NCI-H1048 (cell line): Measurements from ENCODE around the gene OVAAL.

ENCODE experiments used
- DNase-seq: peaks from one replicate; lab custom pipeline; 2025; lab: John Stamatoyannopoulos, UW

OVAAL gene

DNA sequence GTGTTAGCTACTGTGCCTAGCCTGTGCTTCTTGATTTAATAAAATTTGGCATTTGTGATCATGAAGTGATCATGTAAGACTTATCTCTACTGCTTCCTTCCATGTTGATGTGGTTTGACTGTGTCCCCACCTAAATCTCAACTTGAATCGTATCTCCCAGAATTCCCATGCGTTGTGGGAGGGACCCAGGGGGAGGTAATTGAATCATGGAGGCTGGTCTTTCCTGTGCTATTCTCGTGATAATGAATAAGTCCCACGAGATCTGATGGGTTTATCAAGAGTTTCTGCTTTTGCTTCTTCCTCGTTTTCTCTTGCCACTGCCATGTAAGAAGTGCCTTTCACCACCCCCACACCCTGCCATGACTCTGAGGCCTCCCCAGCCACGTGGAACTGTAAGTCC lies at the start of gene OVAAL:
Gene OVAAL, plus strand, starts transcription at position 301 of the 400 bp plus-strand sequence.
- DNase-seq = no peak

GRCh38 chr1:180510882-180511281 lies 47.9 kb upstream of the OVAAL start:
- DNase-seq = no peak

- no peak for DNase-seq
These were observed 45.2 kb upstream of the OVAAL start for GRCh38 chr1:180513531-180513930.

- no peak for DNase-seq
These were observed 43.4 kb upstream of the OVAAL start for GRCh38 chr1:180515364-180515763.

GRCh38 chr1:180515857-180516388 lies 42.8 kb upstream of the OVAAL start:
- DNase-seq = peak; percentile 66

DNA sequence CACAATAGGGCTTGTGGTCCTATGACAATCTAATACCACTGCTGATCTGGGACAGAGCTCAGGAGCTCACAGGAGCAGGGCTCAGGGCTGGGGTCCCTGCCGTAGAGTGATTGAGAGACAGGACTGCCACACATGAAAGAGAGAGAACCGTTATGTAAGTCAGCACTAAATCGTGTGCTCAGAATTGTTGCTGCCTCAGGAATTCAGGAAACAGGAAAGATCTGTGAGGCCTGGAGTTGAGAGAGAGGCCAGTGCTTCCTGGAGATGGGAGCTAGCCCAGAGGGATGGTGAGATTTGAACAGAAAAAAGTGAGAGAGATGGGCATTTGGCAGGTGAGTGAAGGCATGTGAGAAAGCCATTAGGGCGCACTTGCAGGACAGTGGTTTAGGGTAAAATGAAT lies 38.9 kb upstream of the OVAAL start:
- DNase-seq = no peak

DNA sequence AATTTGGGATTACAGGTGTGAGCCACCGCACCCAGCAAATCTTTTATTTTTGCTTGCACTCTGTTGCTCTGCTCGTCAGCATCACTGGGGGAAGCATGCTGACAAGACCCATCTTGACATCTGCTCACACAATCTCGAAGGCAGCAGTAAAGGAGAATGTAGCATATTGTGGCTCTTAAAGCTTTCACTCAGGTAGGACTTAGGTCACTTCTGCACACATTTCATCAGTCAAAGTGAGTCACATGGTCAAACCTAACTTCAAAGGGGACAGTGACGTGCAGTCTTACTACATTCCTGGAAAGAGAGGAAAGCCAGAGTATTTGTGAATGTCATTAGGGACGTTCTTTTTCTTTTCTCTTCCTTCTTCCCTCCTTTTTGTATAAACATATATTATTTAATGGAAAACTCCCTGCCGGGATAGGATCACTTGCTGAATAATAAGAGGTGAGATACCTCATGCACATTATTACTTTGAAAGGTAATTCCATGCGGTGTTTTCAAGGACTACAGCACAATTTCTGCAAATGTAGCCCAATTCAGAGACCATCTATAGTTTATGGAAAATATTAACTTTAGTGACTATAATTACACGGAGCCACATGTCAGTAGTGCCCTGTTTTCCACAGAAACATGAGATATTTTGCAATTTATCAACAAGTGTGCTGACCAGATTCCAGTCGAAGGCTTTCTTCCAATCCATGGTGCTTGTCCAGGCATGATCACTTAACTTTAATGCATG lies 37.1 kb upstream of the OVAAL start:
- DNase-seq = no peak

DNA sequence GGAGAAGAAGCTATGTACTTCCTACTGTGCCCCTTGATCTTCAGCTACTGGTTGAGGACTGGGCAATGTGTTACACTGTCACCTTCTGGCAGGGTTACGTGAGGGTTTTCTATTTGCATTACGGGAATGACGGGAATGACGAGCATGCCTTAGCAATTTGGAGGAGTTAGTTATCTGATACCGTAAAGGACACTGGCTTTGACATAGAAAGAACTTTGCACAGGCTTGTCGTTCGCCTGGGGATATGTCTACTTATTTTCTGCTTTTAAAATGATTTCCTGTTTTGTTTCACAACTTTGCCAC lies 36.6 kb upstream of the OVAAL start:
- DNase-seq = no peak

- no peak for DNase-seq
These were observed 34.4 kb upstream of the OVAAL start for GRCh38 chr1:180524160-180524914.

DNA sequence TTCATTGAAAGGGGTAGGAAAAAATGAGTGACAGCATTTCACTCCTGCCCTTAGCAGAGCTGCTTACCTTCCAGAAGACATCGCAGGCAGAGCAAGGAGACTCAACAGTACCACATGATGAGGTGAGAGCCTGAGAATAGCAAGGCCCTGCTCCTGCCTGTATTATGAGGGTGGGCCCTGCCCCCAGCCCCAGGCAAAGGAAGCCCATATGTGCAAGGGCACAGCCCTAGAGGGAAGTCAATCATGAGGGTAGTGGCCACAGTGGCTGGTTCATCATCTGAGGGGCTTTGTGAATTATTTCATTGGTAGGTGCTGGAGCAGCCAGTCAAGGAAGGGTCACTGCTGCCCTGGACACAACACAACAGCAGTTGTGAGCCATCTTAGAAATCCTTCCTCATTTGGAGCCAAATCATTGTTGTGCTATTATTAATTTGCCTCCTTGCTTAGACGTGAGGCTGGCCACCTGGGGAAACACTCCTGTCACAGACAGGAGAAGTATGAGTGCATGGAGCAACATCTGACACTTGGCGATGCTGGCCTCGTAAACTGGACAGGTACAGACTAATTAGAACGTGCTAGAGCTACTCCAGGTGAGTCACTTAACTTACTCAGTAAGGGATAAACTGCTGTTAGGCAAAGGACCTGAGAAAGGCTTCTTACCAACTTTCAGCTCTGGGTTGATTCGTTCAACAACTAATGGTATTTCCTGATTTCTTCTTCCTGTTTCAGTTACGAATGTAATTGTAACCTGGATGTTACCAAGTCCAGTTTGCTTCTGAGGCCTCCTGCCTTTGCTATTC lies 33.6 kb upstream of the OVAAL start:
- DNase-seq = no peak

GRCh38 chr1:180525715-180526039 lies 33.1 kb upstream of the OVAAL start:
- DNase-seq = no peak

DNA sequence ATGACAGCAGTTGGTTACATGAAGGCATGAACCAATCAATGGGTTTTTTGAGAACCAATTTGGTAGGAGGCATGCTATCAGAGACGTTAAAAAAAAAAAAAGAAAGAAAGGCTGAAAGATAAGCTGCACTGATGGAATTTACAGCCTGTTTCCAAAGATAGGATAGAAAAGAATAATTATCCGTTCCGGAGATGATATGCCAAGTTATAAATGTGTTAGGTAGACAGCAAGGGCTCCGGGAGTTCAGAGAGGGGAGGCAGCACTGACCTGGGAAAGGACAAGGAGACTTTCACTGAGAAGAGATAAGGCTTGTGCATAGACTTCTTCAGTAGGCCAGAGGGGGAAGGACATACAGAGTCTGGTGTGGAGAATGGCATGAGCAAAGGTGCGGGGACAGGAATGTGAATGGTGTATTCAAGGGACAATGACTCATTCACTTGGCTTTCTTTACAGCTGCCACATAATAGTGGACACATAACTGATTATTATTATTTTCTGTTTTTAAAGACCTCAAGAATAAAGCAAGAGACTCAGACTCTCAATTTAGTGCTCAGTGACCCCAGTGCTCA lies 31.6 kb upstream of the OVAAL start:
- DNase-seq = no peak

GRCh38 chr1:180528868-180529470 lies 29.8 kb upstream of the OVAAL start:
- DNase-seq = no peak

DNA sequence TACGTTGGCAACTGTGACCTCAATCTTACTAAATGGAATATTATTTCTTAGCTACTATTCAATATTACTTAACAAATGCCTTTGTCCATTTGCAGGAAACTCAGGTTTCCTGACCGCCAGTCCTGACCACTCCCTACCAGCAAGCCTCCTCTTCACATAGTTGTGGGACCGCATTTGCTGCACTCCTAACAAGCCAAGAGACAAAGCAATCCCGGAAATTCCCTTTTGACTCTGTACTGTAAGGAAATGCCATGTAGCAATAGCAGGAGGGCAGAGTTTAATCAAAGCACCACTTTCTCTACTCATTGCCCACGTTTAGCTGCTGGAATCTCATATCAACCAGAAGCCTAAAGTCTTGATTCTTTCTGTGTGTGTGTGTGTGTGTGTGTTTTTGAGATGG lies 28.3 kb upstream of the OVAAL start:
- DNase-seq = no peak

GRCh38 chr1:180532854-180533253 lies 25.9 kb upstream of the OVAAL start:
- DNase-seq = no peak

- peak; percentile 81 for DNase-seq
These were observed 25.3 kb upstream of the OVAAL start for GRCh38 chr1:180533266-180533987.

- no peak for DNase-seq
These were observed 24.6 kb upstream of the OVAAL start for GRCh38 chr1:180534214-180534613.

- DNase-seq = no peak
These were observed 23.3 kb upstream of the OVAAL start for GRCh38 chr1:180535418-180535999.

GRCh38 chr1:180536821-180537372 lies 21.9 kb upstream of the OVAAL start:
- no peak for DNase-seq

DNA sequence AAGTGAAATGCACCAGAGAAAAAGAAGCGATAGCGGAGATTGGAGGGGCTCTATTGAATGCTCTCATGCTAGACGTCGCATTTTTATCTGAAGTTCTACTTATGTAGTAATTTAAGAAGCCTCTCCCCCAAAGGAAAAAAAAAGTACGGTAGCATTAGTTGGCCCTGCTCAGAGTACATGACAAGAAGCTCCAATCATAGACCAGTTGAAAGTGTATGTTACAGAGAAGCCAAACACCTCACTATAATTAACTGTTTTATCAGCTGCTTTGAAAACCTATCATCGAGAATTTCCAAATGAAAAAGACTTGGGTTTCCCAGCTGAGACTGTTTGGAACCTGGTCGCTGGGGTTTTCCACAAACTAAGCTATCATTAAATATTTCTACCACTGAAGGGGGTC lies 19.6 kb upstream of the OVAAL start:
- no peak for DNase-seq
